HCT116 (cell line): ENCODE results near the gene TNRC6C. TPM values are rescaled to one million over a fixed set of nuclear protein-coding genes. Genes with fewer than 3 reads are reported as not detected.

Experiments used
- ATAC-seq: fragments of 200-7000 bp; cut with Tn5 transposase; 2 replicates; pipeline ENCODE4 v1.9.1; 2020; ENCODE audit warnings: mild to moderate bottlenecking, moderate library complexity
- BruUV-seq: library from RNA; stranded (reverse); fragments of 400-500 nt; replicated peaks from 2 replicates; lab custom pipeline; 2021; lab: Mats Ljungman, UMichigan
- CTCF ChIA-PET: fragments of 300-600 bp; sonication (Branson Sonifier 250); formaldehyde crosslinking; loops from one replicate; lab custom pipeline; 2021; ENCODE audit warnings: antibody characterized with exemption; lab: Charles Lee
- POLR2A ChIA-PET: fragments of 300-600, 350-600 bp; sonication (Branson Sonifier 250); formaldehyde crosslinking; loops from one replicate; lab custom pipeline; 2021; ENCODE audit warnings: antibody characterized with exemption; lab: Charles Lee
- RAD21 ChIA-PET, 2 experiments: fragments of 300-600 bp; sonication (Branson Sonifier 250); formaldehyde crosslinking; loops; one replicate each; lab custom pipeline; 2023; ENCODE audit warnings: low total read pairs in 2 of 2; ENCODE audit not compliant: uncharacterized antibody in 2 of 2, unreplicated experiment in 2 of 2, low non-redundant PET in 1 of 2; lab: Charles Lee
- DNase-seq: peaks from one replicate; pipeline ENCODE4 v3.0.0-alpha.2; 2010; ENCODE audit warnings: low read depth, low spot score
- H2AFZ ChIP-seq: fragments of 200-600 bp; shearing (Covaris generic), sonication (generic); 2 replicates; pipeline ENCODE4 v1.6.1; 2017; ENCODE audit warnings: low read depth, mixed run types, mixed read lengths, antibody characterized with exemption, low read length; ENCODE audit not compliant: poor library complexity, severe bottlenecking
- H3K27ac ChIP-seq: 2 replicates; pipeline ENCODE4 v1.5.1; 2012; ENCODE audit warnings: low read depth, low read length
- H3K27me3 ChIP-seq: fragments of 200-600 bp; sonication (generic); 2 replicates; pipeline ENCODE4 v1.6.1; 2016; ENCODE audit warnings: mixed run types, low read length, mixed read lengths; ENCODE audit not compliant: insufficient read depth
- H3K36me3 ChIP-seq, 2 experiments: fragments of 200-500 bp in 1 of 2; fragments of 200-600 bp in 1 of 2; sonication (Bioruptor generic) in 1 of 2; sonication (generic) in 1 of 2; 2 replicates each; pipeline versions ENCODE4 v1.5.1 to v1.6.1; 2014 to 2016; ENCODE audit warnings: low read length in 2 of 2, inconsistent platforms in 1 of 2, mixed read lengths in 1 of 2, mixed run types in 1 of 2; ENCODE audit not compliant: insufficient read depth in 2 of 2, control insufficient read depth in 1 of 2
- H3K4me1 ChIP-seq, 2 experiments: fragments of 200-600 bp in 1 of 2; sonication (generic) in 1 of 2; 2 replicates each; pipeline versions ENCODE4 v1.5.1 to v1.6.1; 2012 to 2017; ENCODE audit warnings: low read length in 2 of 2, inconsistent platforms in 1 of 2, mild to moderate bottlenecking in 1 of 2, mixed read lengths in 1 of 2, mixed run types in 1 of 2, moderate library complexity in 1 of 2; ENCODE audit not compliant: insufficient read depth in 2 of 2, control insufficient read depth in 1 of 2
- H3K4me2 ChIP-seq: fragments of 200-600 bp; sonication (generic); 2 replicates; pipeline ENCODE4 v1.6.1; 2017; ENCODE audit warnings: mixed run types, low read length, mixed read lengths
- H3K4me3 ChIP-seq, 2 experiments: fragments of 200-600 bp in 1 of 2; sonication (generic) in 1 of 2; replicated peaks in 1 of 2; 2 replicates each; pipeline ENCODE4 v1.5.1; 2011 to 2016; ENCODE audit warnings: low read length in 2 of 2, control low read depth in 1 of 2, low read depth in 1 of 2, mild to moderate bottlenecking in 1 of 2, mixed read lengths in 1 of 2, mixed run types in 1 of 2
- H3K79me2 ChIP-seq: fragments of 200-600 bp; sonication (generic); 2 replicates; pipeline ENCODE4 v1.6.1; 2017; ENCODE audit warnings: mild to moderate bottlenecking, mixed run types, low read length, moderate library complexity, mixed read lengths; ENCODE audit not compliant: insufficient read depth
- H3K9ac ChIP-seq: fragments of 200-600 bp; sonication (generic); 2 replicates; pipeline ENCODE4 v1.6.1; 2016; ENCODE audit warnings: low read length, mixed read lengths
- H3K9me2 ChIP-seq: fragments of 200-600 bp; sonication (generic), shearing (Covaris generic); 2 replicates; pipeline ENCODE4 v1.6.1; 2017; ENCODE audit warnings: mixed run types, mild to moderate bottlenecking, moderate library complexity; ENCODE audit not compliant: insufficient read depth
- H3K9me3 ChIP-seq, 2 experiments: fragments of 200-500 bp in 1 of 2; fragments of 200-600 bp in 1 of 2; sonication (Bioruptor generic) in 1 of 2; sonication (generic) in 1 of 2; 2 replicates each; pipeline ENCODE4 v1.6.1; 2014 to 2017; ENCODE audit warnings: low read length in 2 of 2, mixed read lengths in 2 of 2, inconsistent platforms in 1 of 2, low read depth in 1 of 2, mild to moderate bottlenecking in 1 of 2, mixed run types in 1 of 2, moderate library complexity in 1 of 2; ENCODE audit not compliant: control insufficient read depth in 1 of 2, insufficient read depth in 1 of 2
- H4K20me1 ChIP-seq: fragments of 200-600 bp; sonication (generic), shearing (Covaris generic); 2 replicates; pipeline ENCODE4 v1.6.1; 2017; ENCODE audit warnings: mixed run types, mild to moderate bottlenecking, moderate library complexity; ENCODE audit not compliant: insufficient read depth
- CBX3 ChIP-seq: IDR thresholded peaks from 2 replicates; pipeline ENCODE4 v1.6.1; 2012; ENCODE audit warnings: low read depth
- EZH2 ChIP-seq: fragments of 200-600 bp; sonication (generic); IDR thresholded peaks from 2 replicates; pipeline ENCODE4 v1.6.1; 2017; ENCODE audit warnings: antibody characterized with exemption, mixed run types
- EZH2phosphoT487 ChIP-seq: fragments of 200-600 bp; IDR thresholded peaks from 2 replicates; pipeline ENCODE4 v1.6.1; 2018; ENCODE audit warnings: antibody characterized with exemption, borderline replicate concordance
- FOSL1 ChIP-seq: IDR thresholded peaks from 2 replicates; pipeline ENCODE4 v1.6.1; 2012; ENCODE audit warnings: low read depth
- SP1 ChIP-seq: IDR thresholded peaks from 2 replicates; pipeline ENCODE4 v1.6.1; 2012; ENCODE audit warnings: low read depth
- TCF7L2 ChIP-seq: IDR thresholded peaks from 2 replicates; pipeline ENCODE4 v1.7.0; 2011; ENCODE audit warnings: borderline replicate concordance, inconsistent platforms; ENCODE audit not compliant: insufficient read depth, insufficient read length; ENCODE audit errors: extremely low read depth
- YY1 ChIP-seq: IDR thresholded peaks from 2 replicates; pipeline ENCODE4 v1.6.1; 2011; ENCODE audit warnings: low read length, low read depth, moderate library complexity, mild to moderate bottlenecking; ENCODE audit not compliant: insufficient replicate concordance; ENCODE audit errors: extremely low read depth
- ZFX ChIP-seq: fragments of 450-650 bp; IDR thresholded peaks from 2 replicates; pipeline ENCODE4 v1.6.1; 2017
- intact Hi-C: fragments of 100-400 bp; cut with micrococcal nuclease; formaldehyde crosslinking; loops from 2 replicates; pipeline ENCODE4 v1.10.0; 2022
- total RNA-seq: library from RNA; stranded (reverse); gene quantifications from one replicate; pipeline ENCODE4 v1.2.1, GENCODE V29; 2021; ENCODE audit not compliant: unreplicated experiment
- TF ChIP-seq, protein P1 (sequence below): IDR thresholded peaks from 2 replicates; pipeline ENCODE4 v1.6.1; 2012
- TF ChIP-seq, protein P2 (sequence below), 3 experiments: fragments of 200-600 bp in 1 of 3; sonication (generic) in 1 of 3; IDR thresholded peaks in 2 of 3; conservative IDR thresholded peaks in 1 of 3; 2 replicates each; pipeline ENCODE4 v1.5.1; 2012 to 2017; ENCODE audit warnings: low read depth in 2 of 3, low read length in 2 of 3, antibody characterized with exemption in 1 of 3, borderline replicate concordance in 1 of 3, control low read depth in 1 of 3, mild to moderate bottlenecking in 1 of 3, mixed read lengths in 1 of 3, mixed run types in 1 of 3, moderate library complexity in 1 of 3; ENCODE audit not compliant: insufficient read depth in 1 of 3
- TF ChIP-seq, protein P3 (sequence below): IDR thresholded peaks from 2 replicates; pipeline ENCODE4 v1.6.1; 2012; ENCODE audit warnings: low read depth

The TNRC6C gene
- total RNA-seq, 1 experiment from 2014 or later: 23.4 TPM

DNA sequence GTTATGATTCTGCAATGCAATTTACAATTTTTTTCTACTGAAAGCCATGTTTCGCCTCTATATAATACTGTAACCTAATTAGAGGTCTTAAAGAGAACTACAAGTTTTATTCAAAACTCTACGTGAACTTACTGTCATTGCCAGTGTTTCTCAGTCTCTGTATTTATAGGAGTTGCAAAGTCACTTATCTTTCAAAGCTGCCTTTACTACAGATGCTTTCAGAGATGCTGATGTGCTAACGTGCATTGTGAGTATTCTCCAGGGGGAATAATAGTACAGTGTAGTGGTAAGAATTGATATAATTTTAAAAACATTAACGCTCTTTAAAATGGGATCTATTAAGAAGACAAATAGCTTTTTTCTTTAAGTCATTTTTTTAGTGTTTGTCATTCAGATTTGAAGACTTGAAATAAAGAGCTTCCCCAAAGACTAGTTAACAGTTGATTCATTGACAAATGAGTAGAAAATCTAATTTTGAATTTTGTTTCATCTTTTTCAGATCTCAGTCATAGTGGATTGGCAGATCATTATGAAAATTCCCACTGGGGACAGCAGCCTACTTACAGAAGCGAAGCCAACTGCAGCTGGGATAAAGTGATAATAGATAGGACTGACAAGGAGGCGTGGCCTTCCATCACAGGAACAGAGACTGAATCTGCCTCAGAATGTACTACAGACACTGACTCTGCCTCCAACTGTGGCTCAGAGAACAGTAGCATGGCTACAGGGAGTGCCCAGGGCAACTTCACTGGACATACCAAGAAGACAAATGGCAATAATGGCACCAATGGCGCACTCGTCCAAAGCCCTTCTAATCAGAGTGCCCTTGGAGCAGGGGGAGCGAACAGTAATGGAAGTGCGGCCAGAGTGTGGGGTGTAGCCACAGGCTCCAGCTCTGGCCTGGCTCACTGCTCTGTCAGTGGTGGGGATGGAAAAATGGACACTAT, 90.1 kb downstream of the TNRC6C start:
- no peak for ATAC-seq
- no peaks in the 10 kb centered on the region for H3K79me2 ChIP-seq
- H3K9me3 ChIP-seq: no peaks in the 10 kb centered on the region; a peak in 1 of 4 replicates
- POLR2A ChIA-PET: no interaction called here
- no peak for DNase-seq
- intact Hi-C loops: no loop called here
- no peak overlapping the region for H3K9ac ChIP-seq
- CTCF ChIA-PET: no interaction called here
- no TSS peak for BruUV-seq
- no peaks in the 10 kb centered on the region for H3K9me2 ChIP-seq
- no peak overlapping the region for H3K27ac ChIP-seq
- no peak overlapping the region for H3K4me3 ChIP-seq
- no peak overlapping the region for H3K4me2 ChIP-seq
- H4K20me1 ChIP-seq: no peaks in the 10 kb centered on the region
- RAD21 ChIA-PET: no interaction called here
- H3K36me3 ChIP-seq: peaks cover 7 to 12% of the 10 kb centered on the region in 2 experiments
- no peak for TF ChIP-seq ZFX
- TF ChIP-seq FOSL1: no peak
- TF ChIP-seq YY1: no peak
- no peak for TF ChIP-seq CBX3
- TF ChIP-seq, protein P1, sequence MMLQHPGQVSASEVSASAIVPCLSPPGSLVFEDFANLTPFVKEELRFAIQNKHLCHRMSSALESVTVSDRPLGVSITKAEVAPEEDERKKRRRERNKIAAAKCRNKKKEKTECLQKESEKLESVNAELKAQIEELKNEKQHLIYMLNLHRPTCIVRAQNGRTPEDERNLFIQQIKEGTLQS: no peak
- no peak for TF ChIP-seq SP1
- TF ChIP-seq EZH2: no peak
- TF ChIP-seq TCF7L2: no peak
- TF ChIP-seq, protein P2, sequence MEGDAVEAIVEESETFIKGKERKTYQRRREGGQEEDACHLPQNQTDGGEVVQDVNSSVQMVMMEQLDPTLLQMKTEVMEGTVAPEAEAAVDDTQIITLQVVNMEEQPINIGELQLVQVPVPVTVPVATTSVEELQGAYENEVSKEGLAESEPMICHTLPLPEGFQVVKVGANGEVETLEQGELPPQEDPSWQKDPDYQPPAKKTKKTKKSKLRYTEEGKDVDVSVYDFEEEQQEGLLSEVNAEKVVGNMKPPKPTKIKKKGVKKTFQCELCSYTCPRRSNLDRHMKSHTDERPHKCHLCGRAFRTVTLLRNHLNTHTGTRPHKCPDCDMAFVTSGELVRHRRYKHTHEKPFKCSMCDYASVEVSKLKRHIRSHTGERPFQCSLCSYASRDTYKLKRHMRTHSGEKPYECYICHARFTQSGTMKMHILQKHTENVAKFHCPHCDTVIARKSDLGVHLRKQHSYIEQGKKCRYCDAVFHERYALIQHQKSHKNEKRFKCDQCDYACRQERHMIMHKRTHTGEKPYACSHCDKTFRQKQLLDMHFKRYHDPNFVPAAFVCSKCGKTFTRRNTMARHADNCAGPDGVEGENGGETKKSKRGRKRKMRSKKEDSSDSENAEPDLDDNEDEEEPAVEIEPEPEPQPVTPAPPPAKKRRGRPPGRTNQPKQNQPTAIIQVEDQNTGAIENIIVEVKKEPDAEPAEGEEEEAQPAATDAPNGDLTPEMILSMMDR (IDR thresholded peaks at IDR 0.05 in 2 of 3, conservative IDR thresholded peaks at IDR 0.05 in 1 of 3; ENCODE audit: borderline replicate concordance in 1 of 3, insufficient read depth in 1 of 3, low read depth in 2 of 3, low read length in 2 of 3): no peak
- TF ChIP-seq EZH2phosphoT487: no peak
- TF ChIP-seq, protein P3, sequence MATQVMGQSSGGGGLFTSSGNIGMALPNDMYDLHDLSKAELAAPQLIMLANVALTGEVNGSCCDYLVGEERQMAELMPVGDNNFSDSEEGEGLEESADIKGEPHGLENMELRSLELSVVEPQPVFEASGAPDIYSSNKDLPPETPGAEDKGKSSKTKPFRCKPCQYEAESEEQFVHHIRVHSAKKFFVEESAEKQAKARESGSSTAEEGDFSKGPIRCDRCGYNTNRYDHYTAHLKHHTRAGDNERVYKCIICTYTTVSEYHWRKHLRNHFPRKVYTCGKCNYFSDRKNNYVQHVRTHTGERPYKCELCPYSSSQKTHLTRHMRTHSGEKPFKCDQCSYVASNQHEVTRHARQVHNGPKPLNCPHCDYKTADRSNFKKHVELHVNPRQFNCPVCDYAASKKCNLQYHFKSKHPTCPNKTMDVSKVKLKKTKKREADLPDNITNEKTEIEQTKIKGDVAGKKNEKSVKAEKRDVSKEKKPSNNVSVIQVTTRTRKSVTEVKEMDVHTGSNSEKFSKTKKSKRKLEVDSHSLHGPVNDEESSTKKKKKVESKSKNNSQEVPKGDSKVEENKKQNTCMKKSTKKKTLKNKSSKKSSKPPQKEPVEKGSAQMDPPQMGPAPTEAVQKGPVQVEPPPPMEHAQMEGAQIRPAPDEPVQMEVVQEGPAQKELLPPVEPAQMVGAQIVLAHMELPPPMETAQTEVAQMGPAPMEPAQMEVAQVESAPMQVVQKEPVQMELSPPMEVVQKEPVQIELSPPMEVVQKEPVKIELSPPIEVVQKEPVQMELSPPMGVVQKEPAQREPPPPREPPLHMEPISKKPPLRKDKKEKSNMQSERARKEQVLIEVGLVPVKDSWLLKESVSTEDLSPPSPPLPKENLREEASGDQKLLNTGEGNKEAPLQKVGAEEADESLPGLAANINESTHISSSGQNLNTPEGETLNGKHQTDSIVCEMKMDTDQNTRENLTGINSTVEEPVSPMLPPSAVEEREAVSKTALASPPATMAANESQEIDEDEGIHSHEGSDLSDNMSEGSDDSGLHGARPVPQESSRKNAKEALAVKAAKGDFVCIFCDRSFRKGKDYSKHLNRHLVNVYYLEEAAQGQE: no peak
- H3K27me3 ChIP-seq: no peaks in the 10 kb centered on the region
- peaks cover 0 to 9% of the 10 kb centered on the region in 2 experiments; a peak in 2 of 4 replicates for H3K4me1 ChIP-seq
- H2AFZ ChIP-seq: no peak overlapping the region
